SK-N-SH (cell line): ENCODE data around the gene GATA3. TPM values are rescaled to one million over a fixed set of nuclear protein-coding genes. Genes with fewer than 3 reads are reported as not detected.

ENCODE experiments used
- CTCF ChIA-PET: fragments of 300-600, 350-600 bp; formaldehyde crosslinking; extraction: SDS; loops from one replicate; lab custom pipeline; 2021; lab: Yijun Ruan, JAX
- POLR2A ChIA-PET: fragments of 350-600 bp; sonication (Branson Sonifier 250); formaldehyde crosslinking; extraction: SDS; loops from one replicate; lab custom pipeline; 2020; ENCODE audit warnings: antibody characterized with exemption, inconsistent platforms; lab: Yijun Ruan, JAX
- DNase-seq: peaks from one replicate; pipeline ENCODE4 v3.0.0; 2012
- H2AFZ ChIP-seq: fragments of 200-600 bp; sonication (generic); 2 replicates; pipeline ENCODE4 v1.8.1; 2016; ENCODE audit warnings: antibody characterized with exemption, mild to moderate bottlenecking, low read depth
- H3F3A ChIP-seq: fragments of 200-600 bp; sonication (generic); replicated peaks from 2 replicates; pipeline ENCODE3; 2016; ENCODE audit warnings: antibody characterized with exemption, mild to moderate bottlenecking; ENCODE audit not compliant: insufficient read depth
- H3K27ac ChIP-seq, 2 experiments: fragments of 200-500 bp in 1 of 2; fragments of 200-600 bp in 1 of 2; sonication (Bioruptor generic) in 1 of 2; sonication (generic), shearing (Covaris generic) in 1 of 2; 2 replicates each; pipeline versions ENCODE4 v1.5.1 to v1.6.1; 2014 to 2016; ENCODE audit warnings: low read depth in 2 of 2, inconsistent platforms in 1 of 2, low read length in 1 of 2, mild to moderate bottlenecking in 1 of 2, mixed read lengths in 1 of 2
- H3K27me3 ChIP-seq: fragments of 200-600 bp; sonication (generic), shearing (Covaris generic); 2 replicates; pipeline ENCODE4 v1.6.1; 2016; ENCODE audit warnings: mixed run types; ENCODE audit not compliant: insufficient read depth
- H3K36me3 ChIP-seq, 2 experiments: fragments of 200-500 bp in 1 of 2; fragments of 200-600 bp in 1 of 2; sonication (Bioruptor generic) in 1 of 2; sonication (generic) in 1 of 2; replicated peaks in 1 of 2; 2 replicates each; pipeline versions ENCODE3 to v1.5.1; 2014 to 2016; ENCODE audit warnings: low read length in 1 of 2, mild to moderate bottlenecking in 1 of 2; ENCODE audit not compliant: insufficient read depth in 2 of 2, control insufficient read depth in 1 of 2
- H3K4me1 ChIP-seq, 2 experiments: fragments of 200-500 bp in 1 of 2; fragments of 200-600 bp in 1 of 2; sonication (Bioruptor generic) in 1 of 2; sonication (generic), shearing (Covaris generic) in 1 of 2; 2 replicates each; pipeline versions ENCODE4 v1.5.1 to v1.6.1; 2014 to 2016; ENCODE audit warnings: low read depth in 1 of 2, low read length in 1 of 2, mixed run types in 1 of 2; ENCODE audit not compliant: insufficient read depth in 2 of 2, control insufficient read depth in 1 of 2
- H3K4me2 ChIP-seq: fragments of 200-600 bp; sonication (generic), shearing (Covaris generic); 2 replicates; pipeline ENCODE4 v1.6.1; 2017; ENCODE audit warnings: mixed run types
- H3K4me3 ChIP-seq, 2 experiments: fragments of 200-500 bp in 1 of 2; fragments of 200-600 bp in 1 of 2; sonication (Bioruptor generic) in 1 of 2; sonication (generic), shearing (Covaris generic) in 1 of 2; 2 replicates each; pipeline versions ENCODE4 v1.5.1 to v1.8.1; 2014 to 2016; ENCODE audit warnings: low read depth in 2 of 2, inconsistent platforms in 1 of 2, low read length in 1 of 2, mild to moderate bottlenecking in 1 of 2, mixed read lengths in 1 of 2, moderate library complexity in 1 of 2
- H3K79me2 ChIP-seq: fragments of 200-600 bp; sonication (generic); 2 replicates; pipeline ENCODE4 v1.8.1; 2017; ENCODE audit warnings: mild to moderate bottlenecking; ENCODE audit not compliant: insufficient read depth
- H3K9ac ChIP-seq: fragments of 200-600 bp; sonication (generic); 2 replicates; pipeline ENCODE4 v1.6.1; 2017; ENCODE audit warnings: mixed run types
- H3K9me2 ChIP-seq: fragments of 200-600 bp; sonication (generic); 2 replicates; pipeline ENCODE4 v1.6.1; 2017; ENCODE audit warnings: mixed run types
- H3K9me3 ChIP-seq: fragments of 200-600 bp; sonication (generic); 2 replicates; pipeline ENCODE4 v1.6.1; 2017; ENCODE audit warnings: mixed run types, mild to moderate bottlenecking, moderate library complexity
- H4K20me1 ChIP-seq: fragments of 200-600 bp; sonication (generic); 2 replicates; pipeline ENCODE4 v1.6.1; 2017; ENCODE audit warnings: mild to moderate bottlenecking, mixed run types; ENCODE audit not compliant: insufficient read depth
- FOSL2 ChIP-seq: IDR thresholded peaks from 2 replicates; pipeline ENCODE4 v1.4.0; 2012; ENCODE audit warnings: low read depth, mild to moderate bottlenecking, moderate library complexity, borderline replicate concordance
- FOXJ3 ChIP-seq: sonication (generic); formaldehyde crosslinking; IDR thresholded peaks from 2 replicates; pipeline ENCODE4 v1.5.1; 2020; ENCODE audit warnings: mild to moderate bottlenecking, missing genetic modification reagents
- GABPA ChIP-seq: IDR thresholded peaks from 2 replicates; pipeline ENCODE4 v1.4.0; 2012; ENCODE audit warnings: low read depth, mild to moderate bottlenecking
- GATA2 ChIP-seq: sonication (generic); formaldehyde crosslinking; IDR thresholded peaks from 2 replicates; pipeline ENCODE4 v1.5.0; 2020; ENCODE audit warnings: mild to moderate bottlenecking, missing genetic modification reagents
- IRF3 ChIP-seq: fragments of 150-350 bp; IDR thresholded peaks from 2 replicates; pipeline ENCODE4 v1.6.1; 2016; ENCODE audit warnings: mild to moderate bottlenecking, low read depth, low read length
- JUND ChIP-seq: IDR thresholded peaks from 2 replicates; pipeline ENCODE4 v1.4.0; 2012
- MAX ChIP-seq: IDR thresholded peaks from 2 replicates; pipeline ENCODE4 v1.4.0; 2012; ENCODE audit warnings: low read depth
- MXI1 ChIP-seq: IDR thresholded peaks from 2 replicates; pipeline ENCODE4 v1.6.1; 2012; ENCODE audit warnings: mild to moderate bottlenecking, low read depth, low read length, improper control_type of control experiment
- POLR2AphosphoS5 ChIP-seq: IDR thresholded peaks from 2 replicates; pipeline ENCODE4 v1.6.1; 2012; ENCODE audit warnings: low read depth, low read length
- RXRA ChIP-seq: IDR thresholded peaks from 2 replicates; pipeline ENCODE4 v1.4.0; 2012; ENCODE audit warnings: low read depth, mild to moderate bottlenecking, borderline replicate concordance
- SMC3 ChIP-seq: IDR thresholded peaks from 2 replicates; pipeline ENCODE4 v1.6.1; 2012; ENCODE audit warnings: low read depth, low read length, improper control_type of control experiment
- TCF12 ChIP-seq: IDR thresholded peaks from 2 replicates; pipeline ENCODE4 v1.4.0; 2012
- USF2 ChIP-seq: fragments of 150-350 bp; IDR thresholded peaks from 2 replicates; pipeline ENCODE4 v1.6.1; 2017; ENCODE audit warnings: antibody characterized with exemption, low read length, low read depth, borderline replicate concordance
- YY1 ChIP-seq: IDR thresholded peaks from 2 replicates; pipeline ENCODE4 v1.4.0; 2012; ENCODE audit warnings: low read depth, mild to moderate bottlenecking
- ZBTB33 ChIP-seq: IDR thresholded peaks from 2 replicates; pipeline ENCODE4 v1.4.0; 2012; ENCODE audit warnings: low read depth, borderline replicate concordance
- WGBS: methylation state at CpG from one replicate; pipeline ENCODE4 v1.1.6; 2017; ENCODE audit warnings: low lambda C conversion rate; 5-methylcytosine and 5-hydroxymethylcytosine counted together
- polyA plus RNA-seq, 3 experiments: library from polyadenylated mRNA; depleted of rRNA; stranded (reverse); fragments of >200 nt; gene quantifications; 2 replicates each; pipeline ENCODE4 v1.2.3, GENCODE V29; 2012

The GATA3 gene
- polyA plus RNA-seq, 1 of the 3 experiments (the other 2 are of a cell fraction), result 14.3 TPM

GRCh38 chr10:8009031-8009430 is 45.5 kb upstream of the GATA3 start:
- CTCF ChIA-PET, result no interaction called here
- Histone ChIP-seq H3K9me3 (peaks cover 11% of the 10 kb centered on the region; the same call in 1 of the 2 replicates), H3K27ac (no peak overlapping the region), H4K20me1 (no peaks in the 10 kb centered on the region), H3K4me2 (no peak overlapping the region), H3K9ac (no peak overlapping the region), H3K79me2 (no peaks in the 10 kb centered on the region)
- TF ChIP-seq JUND (no peak), YY1 (no peak), FOSL2 (no peak), RXRA (no peak), SMC3 (no peak), GATA2 (CRISPR knock-in tag) (no peak)
- TF ChIP-seq, all 33 proteins: peak for 0
- H2AFZ ChIP-seq, result no peak overlapping the region
- H3K36me3 ChIP-seq, result peaks cover 6 to 8% of the 10 kb centered on the region in 2 experiments
- H3F3A ChIP-seq, result no peaks in the 10 kb centered on the region
- no peaks in the 10 kb centered on the region for H3K9me2 ChIP-seq
- no peak for DNase-seq
- no peaks in the 10 kb centered on the region for H3K27me3 ChIP-seq
- no peaks in the 10 kb centered on the region for H3K4me1 ChIP-seq
- 96% methylated on average over 38 of the region's 38 CpGs for WGBS
- POLR2A ChIA-PET, result no interaction called here
- no peak overlapping the region for H3K4me3 ChIP-seq

- no peak overlapping the region for H3K4me2 ChIP-seq
- H3F3A ChIP-seq, result peaks cover under 1% of the 10 kb centered on the region
- no peaks in the 10 kb centered on the region for H3K79me2 ChIP-seq
- peaks cover 0 to 5% of the 10 kb centered on the region in 2 experiments; a peak in 1 of 4 replicates for H3K4me1 ChIP-seq
- no peak overlapping the region for H3K27ac ChIP-seq
- no peak overlapping the region for H3K9ac ChIP-seq
- 77% methylated on average over 1 of the region's 1 CpG for WGBS
- POLR2A ChIA-PET, result no interaction called here
- no peak for TF ChIP-seq POLR2AphosphoS5
- TF ChIP-seq FOXJ3 (CRISPR knock-in tag), result no peak
- TF ChIP-seq TCF12, result no peak
- TF ChIP-seq USF2, result no peak
- H3K36me3 ChIP-seq, result peaks cover 14 to 20% of the 10 kb centered on the region in 2 experiments
- no peak for DNase-seq
- no peaks in the 10 kb centered on the region for H3K9me3 ChIP-seq
- no peaks in the 10 kb centered on the region for H3K27me3 ChIP-seq
- CTCF ChIA-PET, result no interaction called here
- no peaks in the 10 kb centered on the region for H3K9me2 ChIP-seq
- no peak overlapping the region for H3K4me3 ChIP-seq
- H4K20me1 ChIP-seq, result no peaks in the 10 kb centered on the region
- H2AFZ ChIP-seq, result no peak overlapping the region
Measured at GRCh38 chr10:8013006-8013405, 41.5 kb upstream of the GATA3 start.

GRCh38 chr10:8013619-8014018 is 40.9 kb upstream of the GATA3 start:
- ChIA-PET CTCF (no interaction called here), POLR2A (no interaction called here)
- Histone ChIP-seq H3K4me1 (peaks cover 0 to 5% of the 10 kb centered on the region in 2 experiments; a peak in 1 of 4 replicates), H3F3A (peaks cover 7% of the 10 kb centered on the region), H3K9ac (no peak overlapping the region), H3K4me3 (no peak overlapping the region), H3K27me3 (no peaks in the 10 kb centered on the region), H2AFZ (no peak overlapping the region), H4K20me1 (no peaks in the 10 kb centered on the region), H3K9me2 (no peaks in the 10 kb centered on the region), H3K4me2 (no peak overlapping the region), H3K79me2 (no peaks in the 10 kb centered on the region), H3K27ac (no peak overlapping the region), H3K36me3 (peaks cover 14 to 20% of the 10 kb centered on the region in 2 experiments), H3K9me3 (no peaks in the 10 kb centered on the region)
- no peak for DNase-seq
- TF ChIP-seq RXRA (no peak), IRF3 (no peak), MXI1 (no peak), MAX (no peak), ZBTB33 (no peak), SMC3 (no peak), GABPA (no peak)
- WGBS, result 98% methylated on average over 10 of the region's 10 CpGs
